Measurements from ENCODE around the gene MAP2K4. TPM values are rescaled to one million over a fixed set of nuclear protein-coding genes. Genes with fewer than 3 reads are reported as not detected.
"Not testable (repeated sequence)": the region's sequence is repeated elsewhere in the genome, so short reads cannot be mapped to it uniquely, and the experiment has no call there.

MAP2K4 gene
- 10 to 100 TPM; 26.2 to 42.1 TPM for total RNA-seq

DNA sequence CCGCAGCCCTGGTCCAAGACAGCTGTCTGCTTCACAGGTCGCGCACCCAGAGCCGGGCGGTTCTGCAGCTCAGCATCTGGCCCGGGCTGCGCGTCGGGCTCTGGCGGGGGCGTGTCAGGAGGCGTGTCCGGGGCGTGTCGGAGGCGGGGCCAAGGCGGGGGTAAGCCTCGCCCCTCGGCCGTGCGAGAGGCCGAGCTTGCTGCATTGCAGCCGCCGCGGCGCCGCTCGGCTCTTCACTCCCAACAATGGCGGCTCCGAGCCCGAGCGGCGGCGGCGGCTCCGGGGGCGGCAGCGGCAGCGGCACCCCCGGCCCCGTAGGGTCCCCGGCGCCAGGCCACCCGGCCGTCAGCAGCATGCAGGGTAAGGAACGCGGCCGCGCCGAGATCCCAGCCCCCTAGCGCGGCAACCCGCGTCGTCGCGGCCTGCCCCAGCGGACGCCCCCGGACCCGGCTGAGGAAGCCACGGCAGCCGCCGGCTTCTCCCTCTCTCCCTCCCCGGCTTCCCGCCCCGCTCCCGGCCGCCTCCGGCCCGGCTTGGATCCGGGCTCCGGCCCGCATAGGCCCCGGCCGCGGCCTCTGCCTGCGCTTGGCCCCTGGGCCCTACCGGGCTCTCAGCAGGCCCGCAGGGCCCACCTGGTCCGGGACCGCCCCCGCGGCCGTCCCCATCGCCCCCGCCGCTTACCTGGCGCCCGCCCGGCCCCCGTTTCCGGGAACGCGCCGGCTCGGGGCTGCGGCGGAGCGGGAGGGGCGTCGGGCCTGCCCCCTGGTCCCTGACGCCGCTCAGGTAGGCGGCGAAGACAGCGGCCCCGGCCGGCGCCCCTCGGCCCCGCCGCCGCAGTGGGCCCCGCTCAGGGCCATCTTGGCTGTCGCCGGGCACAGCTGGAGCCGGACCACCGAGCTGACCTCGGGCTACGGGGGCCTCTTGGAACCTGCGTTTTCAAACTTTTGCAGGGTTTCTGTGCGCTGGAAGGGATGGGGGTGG is at the start of gene MAP2K4:
Gene MAP2K4, plus strand, starts transcription at position 236 of the 981 bp plus-strand sequence. Its CDS starts 10 bp downstream, at position 246.
- Histone ChIP-seq H3K36me3 (no peaks in the 10 kb centered on the region), H3K9me3 (no peaks in the 10 kb centered on the region), H3K4me3 (peak within 1 kb of the TSS; percentile 97 to 99), H3K4me1 (replicated peaks) (no peaks in the 10 kb centered on the region), H3K27me3 (replicated peaks; ENCODE audit: insufficient read depth) (no peaks in the 10 kb centered on the region), H3K27ac (peak within 1 kb of the TSS; percentile 83 to 90)
- intact Hi-C loops (cut with DNase I): loop anchor here (2.0 kb wide), 1 partner anchor 24 kb away; the partner anchor contains the start of gene ZNF18
- peak; percentile 91 for DNase-seq (ENCODE audit: low spot score)
- TF ChIP-seq POLR2A (IDR thresholded peaks at IDR 0.05) (peak; percentile 96), CTCF (IDR thresholded peaks at IDR 0.05) (no peak), POLR2AphosphoS5 (IDR thresholded peaks at IDR 0.05) (peak; percentile 76)
- WGBS: 1% methylated on average over 79 of the region's 123 CpGs

DNA sequence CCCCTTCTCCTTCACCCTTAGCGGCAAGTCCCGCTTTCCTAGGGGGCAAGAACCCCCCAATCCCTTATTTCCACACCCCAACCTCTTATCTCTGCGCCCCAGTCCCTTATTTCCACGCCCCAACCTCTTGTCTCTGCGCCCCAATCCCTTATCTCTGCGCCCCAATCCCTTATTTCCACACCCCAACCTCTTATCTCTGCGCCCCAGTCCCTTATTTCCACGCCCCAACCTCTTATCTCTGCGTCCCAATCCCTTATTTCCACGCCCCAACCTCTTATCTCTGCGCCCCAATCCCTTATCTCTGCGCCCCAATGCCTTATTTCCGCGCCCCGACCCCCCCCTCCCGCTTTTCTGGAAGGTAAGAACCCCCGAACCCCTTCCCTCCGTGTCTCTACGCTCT is 47.9 kb upstream of the MAP2K4 start:
- 94% methylated on average over 19 of the region's 19 CpGs for WGBS
- H3K27ac ChIP-seq; DNase-seq (ENCODE audit: low spot score); intact Hi-C loops (cut with DNase I); H3K36me3 ChIP-seq; H3K4me3 ChIP-seq; H3K9me3 ChIP-seq; H3K4me1 ChIP-seq (replicated peaks); H3K27me3 ChIP-seq (replicated peaks; ENCODE audit: insufficient read depth): not testable (repeated sequence)

DNA sequence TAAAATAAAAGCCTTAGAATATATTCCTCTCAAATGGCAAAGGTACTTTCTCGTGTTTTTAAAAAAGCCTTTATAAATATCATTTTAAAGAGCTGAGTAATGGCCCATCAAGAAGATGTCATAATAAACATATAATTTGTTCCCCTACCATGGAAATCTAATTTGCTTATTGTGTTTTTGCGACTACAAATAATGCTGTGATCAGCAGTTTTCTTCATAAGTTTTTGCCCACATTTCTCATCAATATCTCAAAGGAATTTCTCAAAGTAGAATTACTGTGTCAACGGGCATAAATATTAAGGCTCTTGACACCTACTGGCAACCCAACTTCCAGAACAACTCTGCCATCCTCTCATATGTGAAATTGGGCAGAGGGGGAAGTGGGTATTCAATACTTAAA is 40.9 kb upstream of the MAP2K4 start:
- Histone ChIP-seq H3K27ac (no peak overlapping the region), H3K27me3 (replicated peaks; ENCODE audit: insufficient read depth) (no peaks in the 10 kb centered on the region), H3K4me3 (no peak overlapping the region), H3K4me1 (replicated peaks) (peaks cover 2% of the 10 kb centered on the region), H3K9me3 (no peaks in the 10 kb centered on the region), H3K36me3 (peaks cover 0 to 5% of the 10 kb centered on the region in 2 donors)
- TF ChIP-seq CTCF (IDR thresholded peaks at IDR 0.05) (no peak), POLR2A (IDR thresholded peaks at IDR 0.05) (no peak), POLR2AphosphoS5 (IDR thresholded peaks at IDR 0.05) (no peak)
- intact Hi-C loops (cut with DNase I): no loop called here
- DNase-seq (ENCODE audit: low spot score): no peak
- WGBS: 91% methylated on average over 3 of the region's 3 CpGs

GRCh38 chr17:11980813-11981212 is 39.9 kb upstream of the MAP2K4 start:
- H3K36me3 ChIP-seq: peaks cover 0 to 5% of the 10 kb centered on the region in 2 donors
- no peak for TF ChIP-seq CTCF (IDR thresholded peaks at IDR 0.05)
- TF ChIP-seq POLR2A (IDR thresholded peaks at IDR 0.05): no peak
- no peak for TF ChIP-seq POLR2AphosphoS5 (IDR thresholded peaks at IDR 0.05)
- H3K9me3 ChIP-seq: no peaks in the 10 kb centered on the region
- no peak overlapping the region for H3K27ac ChIP-seq
- DNase-seq (ENCODE audit: low spot score): no peak
- H3K4me1 ChIP-seq (replicated peaks): peaks cover 8% of the 10 kb centered on the region
- WGBS: 76% methylated on average over 2 of the region's 2 CpGs
- no peak overlapping the region for H3K4me3 ChIP-seq
- intact Hi-C loops (cut with DNase I): no loop called here
- H3K27me3 ChIP-seq (replicated peaks; ENCODE audit: insufficient read depth): no peaks in the 10 kb centered on the region

DNA sequence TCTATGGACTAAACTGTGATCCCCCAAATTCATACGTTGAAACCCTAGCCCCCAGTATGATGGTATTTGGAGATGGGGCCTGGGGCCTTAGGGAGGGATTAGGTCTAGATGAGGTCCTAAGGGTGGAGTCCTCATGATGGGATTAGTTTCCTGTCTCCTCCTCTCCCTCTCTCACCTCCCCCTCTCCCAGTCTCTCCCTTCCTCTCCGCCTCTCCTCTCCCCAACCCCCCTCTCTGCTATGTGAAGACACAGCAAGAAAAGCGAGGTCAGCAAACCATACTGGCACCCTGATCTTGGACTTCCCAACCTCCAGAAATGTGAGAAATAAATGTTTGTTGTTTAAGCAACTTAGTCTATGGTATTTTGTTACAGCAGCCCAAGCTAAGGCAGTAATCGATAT is 38.8 kb upstream of the MAP2K4 start:
- WGBS: 97% methylated on average over 4 of the region's 4 CpGs
- peaks cover 11% of the 10 kb centered on the region for H3K4me1 ChIP-seq (replicated peaks)
- TF ChIP-seq POLR2A (IDR thresholded peaks at IDR 0.05) (no peak), CTCF (IDR thresholded peaks at IDR 0.05) (no peak), POLR2AphosphoS5 (IDR thresholded peaks at IDR 0.05) (no peak)
- no peaks in the 10 kb centered on the region for H3K27me3 ChIP-seq (replicated peaks; ENCODE audit: insufficient read depth)
- H3K36me3 ChIP-seq: peaks cover 0 to 5% of the 10 kb centered on the region in 2 donors
- H3K27ac ChIP-seq: no peak overlapping the region
- no peak overlapping the region for H3K4me3 ChIP-seq
- H3K9me3 ChIP-seq: no peaks in the 10 kb centered on the region
- intact Hi-C loops (cut with DNase I): no loop called here
- DNase-seq (ENCODE audit: low spot score): no peak

Data from prostate gland (tissue), 2 donors.